CD4-positive, alpha-beta T cell treated with Interleukin-12 subunit alpha and Interleukin-12 subunit beta, for 1 hour (primary cell): ENCODE data around the gene STAC.
"Not testable (repeated sequence)": the region's sequence is repeated elsewhere in the genome, so short reads cannot be mapped to it uniquely, and the experiment has no call there.

Experiments
- DNase-seq: peaks from one replicate; pipeline ENCODE4 v3.0.0-alpha.2; 2020

Gene STAC

DNA sequence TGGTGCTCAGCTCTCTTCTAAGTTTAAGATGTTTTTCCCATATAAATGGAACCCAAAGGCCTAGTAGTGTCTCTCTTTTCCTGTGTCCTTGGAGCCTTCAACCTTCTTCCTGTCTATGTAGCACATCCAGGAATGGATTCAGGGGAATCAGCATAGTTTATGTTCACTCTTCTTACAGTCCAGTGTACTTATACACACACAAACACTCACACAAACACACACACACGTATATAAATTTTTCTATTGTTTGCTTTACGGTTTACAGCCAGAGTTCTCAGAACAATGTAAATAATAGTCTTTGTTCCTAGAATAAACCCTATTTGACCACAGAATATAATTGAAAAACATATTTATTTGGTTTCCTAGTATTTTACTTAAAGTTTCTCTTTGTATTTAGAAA, 36.9 kb downstream of the STAC start:
- no peak for DNase-seq

DNA sequence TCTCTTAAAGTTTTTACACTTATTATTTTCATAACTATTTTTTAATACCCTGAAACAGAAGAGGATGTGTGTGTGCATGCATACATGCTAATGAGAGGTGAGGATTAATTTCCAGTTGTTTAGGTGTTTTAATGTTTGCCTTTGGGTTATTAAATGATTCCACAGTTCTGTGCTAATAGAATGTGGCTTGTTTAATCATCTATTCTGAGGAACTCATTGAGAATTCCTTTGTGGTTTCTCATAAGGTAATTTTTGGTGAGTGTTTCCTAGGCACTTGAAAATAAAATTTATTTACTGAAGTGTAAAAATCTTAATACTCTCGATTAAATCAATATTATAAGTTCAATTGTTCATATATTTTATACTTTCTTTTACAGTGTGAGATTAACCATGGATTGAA, 38.0 kb downstream of the STAC start:
- no peak for DNase-seq

DNA sequence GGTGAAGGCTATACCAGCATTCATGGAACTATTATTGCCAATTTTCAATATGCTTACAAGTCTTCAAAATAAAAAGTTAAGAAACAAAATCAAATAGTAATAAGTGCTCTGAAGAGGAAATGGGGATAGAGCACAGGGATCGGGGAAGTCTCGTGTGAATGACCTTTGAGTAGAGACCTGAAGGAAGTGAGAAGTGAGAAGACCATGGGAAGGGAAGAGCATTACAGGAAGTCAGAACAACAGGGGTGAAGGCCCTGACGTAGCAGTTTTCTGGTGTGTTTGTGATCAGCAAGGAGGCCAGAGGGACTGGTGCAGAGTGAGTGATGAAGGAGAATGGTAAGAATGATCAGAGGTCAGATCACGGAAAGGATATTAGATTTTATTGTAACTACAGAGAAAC, 48.1 kb downstream of the STAC start:
- DNase-seq = no peak

DNA sequence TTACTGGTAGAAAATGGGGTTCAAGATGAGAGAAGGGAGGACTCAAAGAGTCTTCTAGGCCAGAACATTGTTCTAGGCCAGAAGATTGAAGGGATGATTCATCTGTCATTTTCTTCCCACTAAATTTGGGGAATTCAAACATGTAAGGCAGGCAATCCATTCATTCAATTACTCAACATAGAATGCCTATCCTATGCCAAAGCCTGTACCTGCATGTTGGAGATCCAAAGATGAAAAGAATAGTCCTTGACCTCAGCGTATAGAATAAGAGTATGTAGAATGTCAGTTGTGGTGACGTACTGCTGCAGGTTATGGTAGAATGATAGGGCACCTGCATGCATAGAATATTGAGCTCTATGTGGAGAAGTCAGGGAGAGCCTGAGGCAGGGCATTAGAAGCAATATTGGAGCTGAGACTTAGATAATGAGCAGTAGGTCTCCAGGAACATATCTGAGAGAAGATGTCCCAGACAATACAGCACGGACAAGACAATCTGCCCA, 49.7 kb downstream of the STAC start:
- DNase-seq = no peak

DNA sequence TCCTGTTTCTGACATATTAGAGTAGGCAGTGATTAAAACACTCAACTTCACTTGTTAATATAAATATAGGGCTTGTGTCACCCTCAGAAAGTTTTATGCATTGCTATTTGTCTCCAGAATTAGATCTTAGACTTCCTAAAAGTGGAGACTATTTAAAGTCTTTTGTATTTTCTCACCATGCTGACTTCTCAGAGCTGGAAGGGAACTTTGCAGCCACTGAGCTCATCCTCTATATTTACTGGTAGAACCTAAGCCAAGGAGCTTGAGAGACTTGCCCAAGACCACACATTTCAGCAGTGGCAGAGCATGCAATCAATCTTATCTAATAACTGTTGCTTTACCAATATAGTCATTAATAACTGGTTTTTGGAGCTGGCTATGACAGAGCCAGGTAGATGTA, 53.2 kb downstream of the STAC start:
- DNase-seq = no peak

DNA sequence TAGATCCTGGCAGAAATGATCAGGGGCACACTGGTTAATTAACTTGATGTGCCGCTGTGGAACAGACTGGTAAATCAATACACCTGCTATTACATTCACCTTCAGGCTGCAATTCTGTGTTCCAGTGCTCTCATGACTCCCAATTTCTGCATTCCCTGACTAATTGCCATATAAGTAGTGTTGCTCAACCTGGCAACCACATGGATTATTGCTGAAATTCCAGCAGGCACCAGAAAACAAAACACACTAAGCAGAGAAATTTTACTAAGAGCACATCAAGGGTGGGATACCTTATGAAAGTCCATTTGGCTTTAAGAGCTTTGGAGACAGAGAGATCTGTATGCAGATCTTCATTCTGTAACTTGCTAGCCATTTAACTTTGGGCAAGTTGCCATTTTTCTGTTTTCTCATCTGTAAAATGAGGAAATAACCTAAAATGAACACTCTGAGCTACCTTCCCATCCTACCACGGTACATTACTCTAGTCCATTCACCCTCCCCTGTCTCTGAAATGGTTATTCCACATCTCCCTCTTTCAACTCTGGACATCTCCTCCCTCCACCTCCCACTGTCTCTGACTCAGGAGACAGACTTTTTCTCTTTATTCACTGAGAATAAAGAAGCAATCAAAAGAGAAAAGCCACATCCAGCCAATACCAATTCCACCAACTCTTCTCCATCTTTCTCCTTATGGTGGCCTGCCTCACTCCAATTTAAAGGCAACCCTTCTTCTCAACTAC, 54.6 kb downstream of the STAC start:
- no peak for DNase-seq

DNA sequence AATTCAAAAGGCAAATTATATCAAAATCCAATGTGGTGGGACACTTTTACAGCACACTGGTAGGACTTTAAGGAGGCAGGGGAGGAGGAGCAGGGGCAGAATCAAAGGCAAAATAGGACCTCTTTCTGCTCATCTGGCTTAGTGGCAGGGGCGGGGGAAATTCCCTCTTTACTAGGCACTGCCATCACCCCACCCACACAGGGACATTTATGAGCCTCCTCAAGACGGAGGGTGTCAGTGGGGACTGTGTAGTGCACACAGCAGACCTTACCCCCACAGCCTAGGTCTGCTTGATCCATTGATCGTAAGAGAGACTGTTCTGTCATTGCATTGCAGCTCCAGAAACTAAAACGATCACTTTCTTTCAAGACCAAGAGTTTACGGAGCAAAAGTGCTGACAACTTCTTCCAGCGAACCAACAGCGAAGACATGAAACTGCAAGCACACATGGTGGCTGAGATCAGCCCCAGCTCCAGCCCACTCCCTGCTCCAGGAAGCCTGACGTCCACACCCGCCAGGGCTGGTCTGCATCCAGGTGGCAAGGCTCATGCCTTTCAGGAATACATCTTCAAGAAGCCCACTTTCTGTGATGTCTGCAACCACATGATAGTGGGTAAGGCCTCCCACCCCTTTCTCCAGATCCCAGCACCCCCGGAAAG, 62.9 kb downstream of the STAC start:
- no peak for DNase-seq

DNA sequence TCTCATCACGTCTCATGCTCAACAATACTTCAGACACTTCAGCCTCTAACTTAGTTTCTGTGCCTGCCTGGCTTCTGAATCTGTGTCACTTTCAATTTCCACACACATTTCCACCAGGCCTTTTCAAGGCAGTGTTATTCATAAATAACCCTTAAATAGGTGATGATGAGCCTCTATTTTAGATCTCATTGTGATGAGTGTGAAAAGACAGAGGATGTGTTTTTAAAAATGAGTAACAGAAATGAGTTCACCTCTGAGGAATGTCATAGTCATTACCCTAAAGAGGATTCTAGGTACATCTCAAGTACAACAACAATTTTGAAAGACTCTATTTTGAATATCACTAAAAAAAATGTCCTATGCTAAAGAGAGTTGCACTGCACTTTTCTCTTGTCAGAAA, 64.6 kb downstream of the STAC start:
- DNase-seq = no peak

DNA sequence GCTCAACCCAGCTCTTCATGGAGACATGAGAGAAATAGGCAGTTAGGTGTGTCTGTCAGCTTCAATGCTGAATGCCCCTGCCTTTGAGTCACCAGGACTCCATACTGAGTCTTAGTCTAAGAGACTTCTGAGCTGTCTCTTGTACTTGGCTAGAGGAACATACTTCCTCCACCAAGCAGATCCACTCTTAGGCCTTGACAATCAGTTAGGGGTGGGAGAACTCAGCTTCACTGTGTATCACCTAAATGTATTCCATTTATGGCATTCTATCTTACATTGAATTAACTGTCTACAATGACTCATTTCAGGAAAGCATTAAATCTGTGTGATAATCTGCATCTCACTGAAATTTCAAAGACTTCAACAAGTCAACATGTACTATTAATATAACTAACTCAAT, 66.0 kb downstream of the STAC start:
- DNase-seq = no peak

DNA sequence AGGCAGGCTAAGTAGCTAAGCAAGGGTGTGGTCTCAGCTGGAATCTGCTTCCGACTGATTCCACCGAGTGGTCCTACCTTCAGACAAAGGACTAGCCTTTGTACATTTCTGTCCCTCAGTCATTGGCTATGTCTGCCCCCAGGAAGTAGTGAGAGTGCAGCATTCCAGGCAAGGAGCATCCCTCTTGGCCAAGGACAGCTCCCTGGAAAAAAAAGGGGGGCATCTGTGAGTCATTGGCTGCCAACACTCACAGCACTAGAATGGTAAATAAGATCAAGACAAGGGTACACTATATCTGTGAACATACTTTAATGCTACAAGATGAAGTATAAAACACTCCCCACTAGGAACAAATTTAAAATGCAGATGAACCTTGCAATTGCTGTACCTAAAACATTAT, 66.8 kb downstream of the STAC start:
- no peak for DNase-seq

DNA sequence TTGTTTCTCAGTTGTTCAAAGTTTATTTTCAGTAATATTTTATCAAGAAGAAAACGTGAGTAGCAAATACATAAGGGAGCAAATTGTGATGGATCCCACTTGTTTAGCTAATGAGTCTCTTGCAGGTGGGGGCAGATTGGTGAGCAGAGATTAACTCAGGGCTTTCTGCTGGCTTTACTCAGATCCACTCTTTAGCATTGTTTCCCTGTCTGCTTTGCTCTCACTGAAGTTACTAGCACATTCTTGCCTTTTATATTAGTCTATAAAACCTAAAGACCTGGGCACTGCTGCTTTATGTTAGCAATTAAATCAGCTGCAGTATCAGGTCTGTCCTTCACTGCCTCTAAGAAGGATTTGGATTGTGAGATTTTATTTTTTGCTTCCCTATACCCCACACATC, 71.5 kb downstream of the STAC start:
- DNase-seq = no peak

DNA sequence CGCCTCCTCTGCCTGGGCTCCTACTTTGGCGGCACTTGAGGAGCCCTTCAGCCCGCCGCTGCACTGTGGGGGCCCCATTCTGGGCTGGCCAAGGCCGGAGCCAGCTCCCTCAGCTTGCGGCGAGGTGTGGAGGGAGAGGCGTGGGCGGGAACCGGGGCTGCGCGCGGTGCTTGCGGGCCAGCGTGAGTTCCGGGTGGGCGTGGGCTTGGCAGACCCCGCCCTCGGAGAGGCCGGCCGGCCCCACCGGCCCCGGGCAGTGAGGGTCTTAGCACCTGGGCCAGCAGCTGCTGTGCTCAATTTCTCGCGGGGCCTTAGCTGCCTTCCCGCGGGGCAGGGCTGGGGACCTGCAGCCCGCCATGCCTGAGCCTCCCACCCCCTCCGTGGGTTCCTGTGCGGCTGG, 72.9 kb downstream of the STAC start:
- peak; percentile 17 for DNase-seq

DNA sequence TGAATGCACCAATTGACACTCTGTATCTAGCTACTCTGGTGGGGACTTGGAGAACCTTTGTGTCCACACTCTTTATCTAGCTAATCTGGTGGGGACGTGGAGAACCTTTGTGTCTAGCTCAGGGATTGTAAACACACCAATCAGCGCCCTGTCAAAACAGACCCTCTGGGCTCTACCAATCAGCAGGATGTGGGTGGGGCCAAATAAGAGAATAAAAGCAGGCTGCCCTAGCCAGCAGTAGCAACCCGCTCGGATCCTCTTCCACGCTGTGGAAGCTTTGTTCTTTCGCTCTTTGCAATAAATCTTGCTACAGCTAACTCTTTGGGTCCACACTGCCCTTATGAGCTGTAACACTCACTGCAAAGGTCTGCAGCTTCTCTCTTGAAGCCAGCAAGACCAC, 73.6 kb downstream of the STAC start:
- peak; percentile 33 for DNase-seq

DNA sequence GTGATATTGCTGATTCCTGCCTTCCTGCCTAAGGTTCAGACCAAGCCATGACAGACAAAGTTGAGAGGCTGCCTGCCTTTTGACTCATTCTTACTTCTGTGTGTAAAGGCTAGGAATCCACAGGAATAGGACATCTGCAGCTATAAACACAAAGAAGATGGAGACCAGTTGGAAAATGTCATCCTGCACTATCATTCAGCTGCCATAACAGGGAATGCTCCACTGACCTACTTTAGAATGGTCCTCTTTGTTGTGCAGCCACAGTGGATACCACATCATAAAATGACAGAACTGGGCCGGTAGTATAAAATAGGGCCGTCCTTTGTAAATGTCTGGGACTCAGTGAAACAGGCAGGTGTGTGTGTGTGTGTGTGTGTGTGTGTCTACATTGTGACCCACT, 75.1 kb downstream of the STAC start:
- DNase-seq = no peak

DNA sequence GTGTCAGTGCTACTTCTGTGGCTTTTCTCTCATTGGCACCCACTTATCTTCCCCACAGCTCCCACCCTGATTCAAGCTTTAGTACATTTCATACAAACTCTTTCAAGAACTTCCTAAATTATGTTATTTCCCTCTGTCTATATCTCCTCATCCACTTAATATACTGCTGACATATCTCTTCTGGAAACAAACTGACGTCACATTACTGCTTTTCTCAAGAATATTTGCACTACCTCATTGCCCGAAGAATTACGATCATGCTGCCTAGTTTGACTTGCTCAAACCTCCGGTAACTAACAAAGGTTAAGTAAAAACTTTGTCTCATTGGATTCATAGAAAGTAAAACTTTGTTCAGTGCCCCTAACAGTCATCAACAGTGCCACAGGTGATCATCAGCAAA, 76.5 kb downstream of the STAC start:
- no peak for DNase-seq

DNA sequence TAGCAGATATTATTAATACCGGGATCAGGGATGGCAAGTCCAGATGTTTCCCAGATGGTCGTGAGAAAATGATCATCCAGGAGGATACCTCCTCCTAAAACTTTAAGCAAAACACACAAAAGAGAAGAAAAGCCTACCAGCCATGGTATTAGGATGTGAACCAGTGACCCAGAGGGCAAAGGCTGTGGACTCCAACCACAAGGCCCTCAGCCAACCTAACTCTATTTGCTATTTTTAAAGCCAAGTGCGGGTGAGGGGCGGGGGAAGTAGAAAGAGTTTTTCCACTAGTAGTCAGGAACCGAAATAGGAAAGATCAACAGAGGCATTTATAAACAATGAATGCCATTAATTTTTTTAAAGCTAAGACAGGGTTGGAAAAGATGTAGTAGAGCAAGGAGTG, 77.4 kb downstream of the STAC start:
- DNase-seq = no peak

DNA sequence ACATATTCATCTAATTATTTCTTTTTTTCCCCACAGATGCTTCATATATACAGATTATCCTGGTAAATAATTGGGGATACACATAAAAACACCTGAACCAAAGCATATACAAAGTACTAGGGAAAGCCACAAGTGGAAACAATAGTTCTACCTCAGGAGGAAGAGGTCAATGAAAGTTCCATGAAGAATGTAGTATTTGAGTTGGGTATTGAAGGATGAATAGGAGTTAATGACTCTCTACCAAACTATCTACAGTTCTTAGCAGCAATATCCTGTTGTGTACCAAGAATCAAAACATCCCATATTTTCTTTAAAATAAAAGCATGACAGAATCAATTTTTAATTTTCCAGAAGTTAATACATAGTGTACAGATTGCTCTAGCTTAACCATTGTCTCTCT, 78.9 kb downstream of the STAC start:
- DNase-seq = no peak

DNA sequence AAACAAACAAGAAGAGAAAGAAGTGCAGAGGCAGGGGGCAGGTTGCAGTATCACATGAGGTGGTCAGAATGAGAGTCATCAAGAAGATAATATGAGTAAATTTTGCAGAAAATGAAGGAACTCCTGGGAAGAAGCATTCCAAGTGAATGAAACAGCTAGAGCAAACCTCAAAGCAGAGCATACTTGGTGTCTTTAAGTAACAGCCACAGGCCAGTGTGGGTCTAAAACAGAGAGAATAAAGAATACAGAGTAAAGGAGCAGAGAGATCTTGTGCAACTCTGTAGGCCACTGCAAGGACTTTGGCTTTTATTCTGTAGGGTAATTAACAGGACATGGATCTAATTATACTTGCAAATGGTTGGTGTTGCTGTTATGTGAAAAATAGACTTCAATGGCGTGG, 81.3 kb downstream of the STAC start:
- no peak for DNase-seq

DNA sequence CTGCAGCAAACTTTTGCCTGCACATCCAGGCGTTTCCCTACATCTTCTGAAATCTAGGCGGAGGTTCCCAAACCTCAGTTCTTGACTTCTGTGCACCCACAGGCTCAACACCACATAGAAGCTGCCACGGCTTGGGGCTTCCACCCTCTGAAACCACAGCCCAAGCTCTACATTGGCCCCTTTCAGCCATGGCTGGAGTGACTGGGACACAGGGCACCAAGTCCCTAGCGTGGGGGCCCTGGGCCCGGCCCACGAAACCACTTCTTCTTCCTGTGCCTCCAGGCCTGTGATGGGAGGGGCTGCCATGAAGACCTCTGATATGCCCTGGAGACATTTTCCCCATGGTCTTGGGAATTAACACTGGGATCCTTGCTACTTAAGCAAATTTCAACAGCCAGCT, 91.7 kb downstream of the STAC start:
- DNase-seq = not testable (repeated sequence)

DNA sequence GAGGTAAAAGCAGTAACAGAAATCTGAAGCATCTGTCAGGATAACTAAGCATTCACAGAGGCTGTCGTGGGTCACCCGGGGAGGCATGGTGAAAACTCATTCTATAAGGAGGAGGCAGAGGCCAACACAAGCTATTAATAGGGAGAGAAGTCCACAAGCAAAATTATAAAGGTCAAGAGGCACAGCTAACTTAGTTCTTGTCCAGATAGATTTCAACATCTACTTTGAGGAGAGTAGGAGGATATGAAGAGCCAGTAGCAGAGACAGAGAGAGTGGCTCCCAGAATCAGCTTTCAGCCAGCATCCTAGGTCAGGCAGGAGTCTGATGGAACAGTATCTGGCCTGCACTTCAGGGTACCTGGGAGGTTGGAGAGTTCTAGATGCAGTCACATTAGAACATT, 95.3 kb downstream of the STAC start:
- DNase-seq = no peak

DNA sequence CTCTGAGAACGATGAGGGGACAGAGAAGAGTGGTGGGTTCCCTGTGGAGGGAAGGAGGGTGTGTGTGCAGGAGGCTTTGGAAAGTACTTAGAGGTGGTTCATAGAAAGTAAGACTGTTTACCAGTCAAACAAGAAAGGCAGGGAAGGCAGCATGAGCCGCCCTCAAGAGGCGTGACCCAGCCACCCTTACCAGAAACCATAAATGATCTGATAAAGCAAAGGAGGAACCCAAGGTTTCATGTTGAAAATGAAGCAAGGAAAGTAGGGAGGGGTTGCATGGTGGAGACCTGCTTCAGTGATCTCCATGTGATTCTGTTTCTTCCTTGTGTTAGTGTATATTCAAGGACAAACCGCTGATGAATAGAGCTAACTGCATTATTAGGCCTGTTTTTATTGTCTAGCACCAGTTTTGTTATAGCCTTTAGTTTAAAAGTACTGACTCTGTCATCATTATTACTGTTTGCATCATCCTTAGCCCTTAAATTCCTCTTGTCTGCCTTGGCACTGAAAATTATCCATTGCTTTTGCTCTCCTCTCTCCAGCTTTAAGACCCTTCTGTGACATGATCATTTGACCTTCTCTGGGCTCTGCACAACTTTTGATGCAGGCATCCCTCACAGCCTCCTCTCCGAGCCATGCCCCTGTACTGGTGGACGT, 96.1 kb downstream of the STAC start:
- DNase-seq = no peak

DNA sequence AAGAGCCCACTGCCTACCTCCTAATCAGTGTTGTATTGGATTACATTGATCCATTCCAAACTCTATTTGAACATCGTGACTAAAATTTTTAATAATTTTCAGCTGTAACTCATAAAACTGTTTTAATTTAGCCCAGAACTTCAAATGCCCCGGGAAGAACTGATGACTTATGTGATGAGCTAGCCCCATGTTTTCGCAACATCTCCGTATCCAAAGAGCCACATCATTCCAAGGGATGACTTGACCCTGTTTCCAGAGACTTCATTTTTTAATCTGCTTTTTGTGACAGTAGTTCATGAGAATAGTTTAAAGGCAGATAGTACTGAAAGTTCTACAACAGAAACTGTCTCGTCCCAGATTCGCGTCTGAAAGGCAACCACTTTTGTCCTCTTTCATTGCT, 97.4 kb downstream of the STAC start:
- no peak for DNase-seq

DNA sequence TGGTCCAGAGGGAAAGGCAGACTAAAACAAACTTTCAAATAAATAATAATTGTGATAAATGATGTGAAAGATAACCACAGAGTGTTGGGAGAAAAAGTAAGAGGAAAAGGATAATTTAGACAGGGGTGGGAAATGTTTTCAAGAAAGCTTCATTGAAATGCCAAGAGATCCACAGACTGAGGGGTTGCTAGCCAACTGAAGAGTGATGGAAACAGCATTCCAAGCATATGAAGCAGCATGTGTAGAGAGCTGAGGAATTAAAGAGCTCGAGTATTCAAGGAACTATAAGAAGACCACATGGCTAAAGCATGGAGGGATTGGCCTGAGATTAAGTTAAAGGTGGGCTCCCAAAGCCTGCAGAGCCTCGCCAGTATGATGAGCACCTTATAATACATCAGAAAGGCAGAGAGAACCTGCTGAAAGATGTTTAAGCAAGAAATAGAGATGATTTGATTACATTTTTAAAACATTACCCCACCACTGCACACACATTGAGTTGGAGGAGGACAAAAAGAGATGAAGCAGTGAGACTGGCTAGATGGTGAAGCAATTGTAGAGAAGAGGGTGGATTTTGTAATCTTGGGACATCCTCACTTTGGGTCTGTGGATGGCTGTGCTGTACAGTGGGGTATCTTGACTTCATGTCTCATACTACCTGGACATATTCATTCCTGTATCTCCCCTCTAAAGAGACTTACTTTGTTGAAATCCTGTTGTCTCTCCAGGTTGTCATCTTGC, 100.8 kb downstream of the STAC start:
- no peak for DNase-seq

DNA sequence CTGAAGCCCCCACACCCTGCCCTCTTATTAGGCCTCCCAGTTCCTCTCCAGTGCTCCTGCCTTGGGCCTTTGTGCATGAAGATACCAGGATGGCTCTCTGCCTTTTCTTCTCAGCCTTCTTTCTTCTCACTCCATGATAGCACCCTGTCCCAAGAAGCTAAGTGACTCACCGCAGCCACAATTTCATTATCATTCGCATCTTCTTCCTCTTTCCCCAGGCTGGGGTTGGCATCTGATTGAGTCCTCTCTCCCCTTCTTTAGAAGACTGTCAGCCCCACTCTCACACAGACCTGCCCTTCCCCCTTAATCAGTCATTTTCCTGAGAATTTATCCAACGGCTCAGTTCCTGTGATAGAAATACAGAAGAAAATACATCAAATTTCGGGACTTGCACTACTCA, 102.0 kb downstream of the STAC start:
- no peak for DNase-seq
